Right ventricle myocardium inferior (tissue), 1 donor: Measurements from ENCODE around the gene CTXND1. TPM values are rescaled to one million over a fixed set of nuclear protein-coding genes. Genes with fewer than 3 reads are reported as not detected.
A peak's percentile ranks its signal among the peaks of the same experiment; 100 is the strongest.

ENCODE experiments used
- ATAC-seq: fragments of 200-7000 bp; cut with Tn5 transposase; one replicate; pipeline ENCODE4 v1.9.1; 2020; ENCODE audit warnings: mild to moderate bottlenecking, moderate library complexity
- DNase-seq: peaks from one replicate; pipeline ENCODE4 v3.0.0; 2021; ENCODE audit errors: missing footprints
- intact Hi-C: fragments of 100-400 bp; cut with DNase I; formaldehyde crosslinking; loops from one replicate; pipeline ENCODE4 v1.11.0; 2022
- total RNA-seq: library from RNA; stranded (reverse); fragmentation: NEBNext Ultra II Directional; extraction: Animal tissue kit (Norgen Biotek cat#: 25700); gene quantifications from one replicate; pipeline ENCODE4 v1.2.1, GENCODE V29; 2021
- donor health status: DM: no; HTN: yes; CAD: no; lungs with severe emphysema.

Gene CTXND1
- total RNA-seq, 1 donor from 2014 or later, result 1.7 TPM

- ATAC-seq, result peak; percentile 84
- intact Hi-C loops, result loop anchor here (2.0 to 5.0 kb wide), 2 partner anchors 94 to 231 kb away; partner anchors contain the start of gene ZFAND6
- no peak for DNase-seq
Observed at GRCh38 chr15:80152896-80153876, 98.8 kb downstream of the CTXND1 start, which contains the start of gene FAH. FAH (plus strand) TSS chr15:80152999; CDS start chr15:80153055, 56 bp downstream.

- DNase-seq, result peak; percentile 98
- peak; percentile 90 for ATAC-seq
- intact Hi-C loops, result loop anchor here (2.0 to 5.0 kb wide), 2 partner anchors 94 to 230 kb away; partner anchors contain the start of gene ZFAND6
Observed at GRCh38 chr15:80152180-80152895, 99.7 kb downstream of the CTXND1 start.

- intact Hi-C loops, result loop anchor here (5.0 kb wide), 1 partner anchor 229 kb away; no protein-coding TSS in a partner anchor
Observed at GRCh38 chr15:80151576-80151975, 100.4 kb downstream of the CTXND1 start.

GRCh38 chr15:80151148-80151547 lies 100.9 kb downstream of the CTXND1 start:
- intact Hi-C loops, result loop anchor here (5.0 kb wide), 1 partner anchor 229 kb away; no protein-coding TSS in a partner anchor
- DNase-seq, result no peak
- ATAC-seq, result no peak

More at GRCh38 chr15:80151576-80151975, 100.4 kb downstream of the CTXND1 start:
- DNase-seq, result no peak
- ATAC-seq, result no peak

Other genes with a start within 250 kb of the CTXND1 start
- 72.4 TPM for gene ZFAND6, start 192.5 kb downstream of the CTXND1 start, total RNA-seq
- 25.5 TPM for gene FAH, start 99.2 kb downstream of the CTXND1 start, total RNA-seq
- 4.9 TPM for gene ARNT2, start 152.2 kb upstream of the CTXND1 start, total RNA-seq